GM12878 (cell line): ENCODE measurements around the gene MANBA. TPM values are rescaled to one million over a fixed set of nuclear protein-coding genes. Genes with fewer than 3 reads are reported as not detected.

ENCODE experiments used
- ATAC-seq: fragments of 200-7000 bp; cut with Tn5 transposase; 3 replicates; pipeline ENCODE4 v1.9.1; 2020; ENCODE audit warnings: mild to moderate bottlenecking, moderate library complexity
- BruUV-seq: library from RNA; stranded (reverse); fragments of 400-500 nt; replicated peaks from 2 replicates; lab custom pipeline; 2021; lab: Mats Ljungman, UMichigan
- CTCF ChIA-PET: fragments of 300-600 bp; sonication (Branson Sonifier 250); formaldehyde crosslinking; extraction: SDS; loops from one replicate; lab custom pipeline; 2021; ENCODE audit warnings: inconsistent platforms; lab: Yijun Ruan, JAX
- POLR2A ChIA-PET: fragments of 350-600 bp; formaldehyde crosslinking; extraction: SDS; loops from one replicate; lab custom pipeline; 2021; ENCODE audit warnings: inconsistent platforms; lab: Charles Lee
- RAD21 ChIA-PET: fragments of 300-600 bp; sonication (Branson Sonifier 250); formaldehyde crosslinking; loops from one replicate; lab custom pipeline; 2023; ENCODE audit warnings: antibody characterized with exemption; ENCODE audit not compliant: unreplicated experiment; lab: Charles Lee
- SMC1A ChIA-PET: fragments of 300-600 bp; sonication (Branson Sonifier 250); formaldehyde crosslinking; loops from one replicate; lab custom pipeline; 2023; ENCODE audit not compliant: unreplicated experiment, uncharacterized antibody; lab: Charles Lee
- DNase-seq: peaks from one replicate; pipeline ENCODE4 v3.0.0-alpha.2; 2011; ENCODE audit warnings: low read depth, low spot score
- FAIRE-seq: peaks from 3 replicates; lab custom pipeline; 2011; peaks lifted over from hg19 to GRCh38; lab: Jason Lieb, UNC
- H2AFZ ChIP-seq: 2 replicates; pipeline ENCODE4 v1.6.0; 2011; ENCODE audit warnings: low read depth, low read length, control low read depth; ENCODE audit not compliant: control insufficient read depth
- H3K27ac ChIP-seq: 2 replicates; pipeline ENCODE4 v1.5.1; 2011; ENCODE audit warnings: control low read depth; ENCODE audit not compliant: control insufficient read depth, insufficient read depth
- H3K27me3 ChIP-seq, 2 experiments: replicated peaks in 1 of 2; 2 replicates each; pipeline versions ENCODE4 v1.6.0 to v1.6.1; 2011; ENCODE audit warnings: low read length in 1 of 2; ENCODE audit not compliant: control insufficient read depth in 2 of 2, insufficient read depth in 2 of 2
- H3K36me3 ChIP-seq, 2 experiments: 2 replicates each; pipeline ENCODE4 v1.5.1; 2011; ENCODE audit warnings: low read length in 1 of 2; ENCODE audit not compliant: control insufficient read depth in 2 of 2, insufficient read depth in 2 of 2
- H3K4me1 ChIP-seq: 2 replicates; pipeline ENCODE4 v1.6.1; 2011; ENCODE audit warnings: mild to moderate bottlenecking, low read length, moderate library complexity, mixed read lengths; ENCODE audit not compliant: control insufficient read depth, insufficient read depth
- H3K4me2 ChIP-seq: 2 replicates; pipeline ENCODE4 v1.6.0; 2011; ENCODE audit warnings: control low read depth; ENCODE audit not compliant: control insufficient read depth, insufficient read depth
- H3K4me3 ChIP-seq: fragments of 200-600 bp; sonication (generic); 2 replicates; pipeline ENCODE4 v1.5.1; 2016
- H3K79me2 ChIP-seq: 2 replicates; pipeline ENCODE4 v1.6.0; 2011; ENCODE audit warnings: low read length; ENCODE audit not compliant: control insufficient read depth, insufficient read depth
- H3K9ac ChIP-seq: 2 replicates; pipeline ENCODE4 v1.8.0; 2011; ENCODE audit warnings: low read length, control low read depth, mixed read lengths; ENCODE audit not compliant: control insufficient read depth, insufficient read depth
- H3K9me3 ChIP-seq: replicated peaks from 3 replicates; pipeline ENCODE4 v1.5.1; 2011; ENCODE audit warnings: mild to moderate bottlenecking, low read length; ENCODE audit not compliant: control insufficient read depth, insufficient read depth
- H4K20me1 ChIP-seq: 2 replicates; pipeline ENCODE4 v1.6.0; 2011; ENCODE audit not compliant: control insufficient read depth, insufficient read depth
- BACH1 ChIP-seq: fragments of 450-650 bp; IDR thresholded peaks from 2 replicates; pipeline ENCODE4 v1.6.1; 2017; ENCODE audit warnings: mild to moderate bottlenecking, borderline replicate concordance
- CUX1 ChIP-seq: IDR thresholded peaks from 2 replicates; pipeline ENCODE4 v1.6.1; 2012; ENCODE audit warnings: improper control_type of control experiment, low read depth, low read length; ENCODE audit not compliant: insufficient replicate concordance
- MEF2B ChIP-seq: fragments of 450-650 bp; IDR thresholded peaks from 2 replicates; pipeline ENCODE4 v1.6.1; 2018; ENCODE audit warnings: mild to moderate bottlenecking, moderate library complexity; ENCODE audit not compliant: partially characterized antibody, poor library complexity, severe bottlenecking
- RAD21 ChIP-seq: IDR thresholded peaks from 2 replicates; pipeline ENCODE4 v1.6.1; 2011; ENCODE audit warnings: mild to moderate bottlenecking, low read depth, low read length, moderate library complexity; ENCODE audit not compliant: insufficient read depth
- WGBS: methylation state at CpG from one replicate; pipeline ENCODE4 v1.1.6; 2016; ENCODE audit warnings: low lambda C conversion rate; ENCODE audit not compliant: insufficient replicate concordance, insufficient coverage; ENCODE audit errors: missing lambda C conversion rate; 5-methylcytosine and 5-hydroxymethylcytosine counted together
- in situ Hi-C: fragments of 300-500 bp; cut with MboI; formaldehyde crosslinking; loops from 9 replicates; pipeline ENCODE4 v1.14.3; 2018; ENCODE audit warnings: mixed read lengths
- intact Hi-C: fragments of 100-400 bp; cut with micrococcal nuclease; formaldehyde crosslinking; loops from one replicate; pipeline ENCODE4 v1.14.2; 2022; ENCODE audit not compliant: unreplicated experiment
- polyA plus RNA-seq, 11 experiments: library from polyadenylated mRNA; depleted of rRNA in 4 of 11; unstranded in 6 of 11; stranded (reverse) in 5 of 11; fragments of >200 nt; fragmentation: Nextera tagmentation in 4 of 11; fragmentation: Illumina TruSeq in 1 of 11; extraction: Ambion mirVana in 4 of 11; extraction: Trizol in 1 of 11; gene quantifications; 1 replicate in 1 of 11; 2 replicates in 10 of 11; pipeline versions ENCODE4 v1.2.1 to v1.2.3, GENCODE V29; 2011 to 2016; ENCODE audit warnings: inconsistent platforms in 2 of 11, missing spikeins in 2 of 11, low read depth in 1 of 11
- total RNA-seq, 4 experiments: library from RNA; depleted of rRNA in 3 of 4; stranded (reverse); fragments of >200 nt in 3 of 4; fragmentation: Illumina TruSeq in 1 of 4; extraction: Trizol in 1 of 4; gene quantifications; 2 replicates each; pipeline versions ENCODE4 v1.2.1 to v1.2.3, GENCODE V29; 2013 to 2021

Gene MANBA
- total and polyA plus RNA-seq, 10 of the 15 experiments (the other 5 are each of a cell fraction or from before 2014, with no cell fraction given) = 3.8 to 19.0 (median 12.5) TPM

GRCh38 chr4:102693861-102694260 lies 66.9 kb downstream of the MANBA start:
- Histone ChIP-seq H4K20me1 (no peaks in the 10 kb centered on the region), H3K79me2 (no peaks in the 10 kb centered on the region; the same call in 1 of the 2 replicates), H3K9me3 (no peaks in the 10 kb centered on the region), H2AFZ (no peak overlapping the region), H3K9ac (no peak overlapping the region), H3K4me3 (no peak overlapping the region), H3K4me2 (no peak overlapping the region), H3K27me3 (no peaks in the 10 kb centered on the region), H3K27ac (no peak overlapping the region), H3K36me3 (peaks cover 0 to 6% of the 10 kb centered on the region in 2 experiments; a peak in 2 of 4 replicates), H3K4me1 (peaks cover 3% of the 10 kb centered on the region; the same call in 1 of the 2 replicates)
- ATAC-seq = no peak
- POLR2A ChIA-PET = interaction anchor here (0.6 kb wide), 1 partner anchor 89 kb away, joined by 3 read pairs; no protein-coding TSS in a partner anchor
- in situ Hi-C loops = no loop called here
- WGBS = 96% methylated on average over 5 of the region's 5 CpGs
- DNase-seq = no peak
- FAIRE-seq = no peak
- RAD21 ChIA-PET = no interaction called here
- intact Hi-C loops = no loop called here
- BruUV-seq = no TSS peak
- CTCF ChIA-PET = interaction anchor here (2.3 kb wide), 1 partner anchor 10 kb away, joined by 6 read pairs; no protein-coding TSS in a partner anchor
- TF ChIP-seq MEF2B (no peak), BACH1 (no peak), CUX1 (no peak), RAD21 (no peak)
- SMC1A ChIA-PET = interaction anchor here (1.1 to 1.7 kb wide), 4 partner anchors 9 to 173 kb away, joined by 3 to 4 read pairs (median 3); no protein-coding TSS in a partner anchor
